ENCODE data around the gene EFHC1.

The EFHC1 gene

GRCh38 chr6:52496631-52497030 is 76.5 kb downstream of the EFHC1 start:
- no peak overlapping the region for H3K9ac ChIP-seq (ENCODE audit: low read length)
- peaks cover 16% of the 10 kb centered on the region for H3K36me3 ChIP-seq (ENCODE audit: control insufficient read depth, insufficient read depth, low read length, severe bottlenecking)
- H3K9me3 ChIP-seq (ENCODE audit: control insufficient read depth, low read length): no peaks in the 10 kb centered on the region
- H3K4me1 ChIP-seq (ENCODE audit: control insufficient read depth, insufficient read depth, low read length): peaks cover 37% of the 10 kb centered on the region
- H3K27me3 ChIP-seq (replicated peaks; ENCODE audit: control insufficient read depth, insufficient read depth, low read length): no peaks in the 10 kb centered on the region
- DNase-seq (ENCODE audit: low read depth): no peak
- H3K4me3 ChIP-seq (ENCODE audit: low read length): no peak overlapping the region

GRCh38 chr6:52497652-52498408 is 77.7 kb downstream of the EFHC1 start:
- DNase-seq (ENCODE audit: low read depth): no peak
- Histone ChIP-seq H3K9ac (ENCODE audit: low read length) (no peak overlapping the region), H3K9me3 (ENCODE audit: control insufficient read depth, low read length) (no peaks in the 10 kb centered on the region), H3K4me1 (ENCODE audit: control insufficient read depth, insufficient read depth, low read length) (peaks cover 29% of the 10 kb centered on the region), H3K36me3 (ENCODE audit: control insufficient read depth, insufficient read depth, low read length, severe bottlenecking) (peaks cover 28% of the 10 kb centered on the region), H3K27me3 (replicated peaks; ENCODE audit: control insufficient read depth, insufficient read depth, low read length) (no peaks in the 10 kb centered on the region), H3K4me3 (ENCODE audit: low read length) (no peak overlapping the region)

- Histone ChIP-seq H3K27me3 (replicated peaks; ENCODE audit: control insufficient read depth, insufficient read depth, low read length) (no peaks in the 10 kb centered on the region), H3K9me3 (ENCODE audit: control insufficient read depth, low read length) (no peaks in the 10 kb centered on the region), H3K9ac (ENCODE audit: low read length) (peak overlapping the region; percentile 4), H3K4me3 (ENCODE audit: low read length) (no peak overlapping the region), H3K4me1 (ENCODE audit: control insufficient read depth, insufficient read depth, low read length) (peaks cover 32% of the 10 kb centered on the region), H3K36me3 (ENCODE audit: control insufficient read depth, insufficient read depth, low read length, severe bottlenecking) (peaks cover 33% of the 10 kb centered on the region)
- no peak for DNase-seq (ENCODE audit: low read depth)
These were observed 78.4 kb downstream of the EFHC1 start for GRCh38 chr6:52498538-52499017.

GRCh38 chr6:52499026-52499425 is 78.9 kb downstream of the EFHC1 start:
- H3K9me3 ChIP-seq (ENCODE audit: control insufficient read depth, low read length): no peaks in the 10 kb centered on the region
- H3K36me3 ChIP-seq (ENCODE audit: control insufficient read depth, insufficient read depth, low read length, severe bottlenecking): peaks cover 33% of the 10 kb centered on the region
- no peaks in the 10 kb centered on the region for H3K27me3 ChIP-seq (replicated peaks; ENCODE audit: control insufficient read depth, insufficient read depth, low read length)
- DNase-seq (ENCODE audit: low read depth): no peak
- H3K4me3 ChIP-seq (ENCODE audit: low read length): no peak overlapping the region
- peak overlapping the region; percentile 35 for H3K9ac ChIP-seq (ENCODE audit: low read length)
- H3K4me1 ChIP-seq (ENCODE audit: control insufficient read depth, insufficient read depth, low read length): peaks cover 33% of the 10 kb centered on the region

GRCh38 chr6:52499681-52500236 is 79.6 kb downstream of the EFHC1 start:
- Histone ChIP-seq H3K4me1 (ENCODE audit: control insufficient read depth, insufficient read depth, low read length) (peaks cover 40% of the 10 kb centered on the region), H3K4me3 (ENCODE audit: low read length) (no peak overlapping the region), H3K9me3 (ENCODE audit: control insufficient read depth, low read length) (no peaks in the 10 kb centered on the region), H3K27me3 (replicated peaks; ENCODE audit: control insufficient read depth, insufficient read depth, low read length) (no peaks in the 10 kb centered on the region), H3K36me3 (ENCODE audit: control insufficient read depth, insufficient read depth, low read length, severe bottlenecking) (peaks cover 36% of the 10 kb centered on the region), H3K9ac (ENCODE audit: low read length) (peak overlapping the region; percentile 35)
- no peak for DNase-seq (ENCODE audit: low read depth)

- DNase-seq (ENCODE audit: low read depth): no peak
- peak overlapping the region; percentile 21 for H3K9ac ChIP-seq (ENCODE audit: low read length)
These were observed 80.3 kb downstream of the EFHC1 start for GRCh38 chr6:52500238-52501129.

GRCh38 chr6:52502306-52503029 is 82.3 kb downstream of the EFHC1 start:
- Histone ChIP-seq H3K4me1 (ENCODE audit: control insufficient read depth, insufficient read depth, low read length) (peaks cover 46% of the 10 kb centered on the region), H3K9ac (ENCODE audit: low read length) (no peak overlapping the region), H3K9me3 (ENCODE audit: control insufficient read depth, low read length) (no peaks in the 10 kb centered on the region), H3K4me3 (ENCODE audit: low read length) (no peak overlapping the region), H3K27me3 (replicated peaks; ENCODE audit: control insufficient read depth, insufficient read depth, low read length) (no peaks in the 10 kb centered on the region), H3K36me3 (ENCODE audit: control insufficient read depth, insufficient read depth, low read length, severe bottlenecking) (peaks cover 60% of the 10 kb centered on the region)
- no peak for DNase-seq (ENCODE audit: low read depth)

More at GRCh38 chr6:52500238-52501129, 80.3 kb downstream of the EFHC1 start:
- Histone ChIP-seq H3K36me3 (ENCODE audit: control insufficient read depth, insufficient read depth, low read length, severe bottlenecking) (peaks cover 40% of the 10 kb centered on the region), H3K9me3 (ENCODE audit: control insufficient read depth, low read length) (no peaks in the 10 kb centered on the region), H3K4me3 (ENCODE audit: low read length) (no peak overlapping the region), H3K27me3 (replicated peaks; ENCODE audit: control insufficient read depth, insufficient read depth, low read length) (no peaks in the 10 kb centered on the region), H3K4me1 (ENCODE audit: control insufficient read depth, insufficient read depth, low read length) (peaks cover 44% of the 10 kb centered on the region)

- H3K36me3 ChIP-seq (ENCODE audit: control insufficient read depth, insufficient read depth, low read length, severe bottlenecking): peaks cover 67% of the 10 kb centered on the region
- no peak for DNase-seq (ENCODE audit: low read depth)
- H3K9me3 ChIP-seq (ENCODE audit: control insufficient read depth, low read length): no peaks in the 10 kb centered on the region
- no peaks in the 10 kb centered on the region for H3K27me3 ChIP-seq (replicated peaks; ENCODE audit: control insufficient read depth, insufficient read depth, low read length)
- peaks cover 55% of the 10 kb centered on the region for H3K4me1 ChIP-seq (ENCODE audit: control insufficient read depth, insufficient read depth, low read length)
- peak overlapping the region; percentile 61 for H3K9ac ChIP-seq (ENCODE audit: low read length)
- no peak overlapping the region for H3K4me3 ChIP-seq (ENCODE audit: low read length)
These were observed 83.2 kb downstream of the EFHC1 start for GRCh38 chr6:52503323-52503747.

- DNase-seq (ENCODE audit: low read depth): peak; percentile 39
- Histone ChIP-seq H3K36me3 (ENCODE audit: control insufficient read depth, insufficient read depth, low read length, severe bottlenecking) (peaks cover 75% of the 10 kb centered on the region), H3K4me1 (ENCODE audit: control insufficient read depth, insufficient read depth, low read length) (peaks cover 51% of the 10 kb centered on the region)
These were observed 84.0 kb downstream of the EFHC1 start for GRCh38 chr6:52503851-52504781.

GRCh38 chr6:52504782-52505136 is 84.6 kb downstream of the EFHC1 start:
- peak overlapping the region; percentile 40 for H3K9ac ChIP-seq (ENCODE audit: low read length)
- no peak overlapping the region for H3K4me3 ChIP-seq (ENCODE audit: low read length)
- H3K4me1 ChIP-seq (ENCODE audit: control insufficient read depth, insufficient read depth, low read length): peaks cover 52% of the 10 kb centered on the region
- no peaks in the 10 kb centered on the region for H3K9me3 ChIP-seq (ENCODE audit: control insufficient read depth, low read length)
- H3K36me3 ChIP-seq (ENCODE audit: control insufficient read depth, insufficient read depth, low read length, severe bottlenecking): peaks cover 81% of the 10 kb centered on the region
- H3K27me3 ChIP-seq (replicated peaks; ENCODE audit: control insufficient read depth, insufficient read depth, low read length): no peaks in the 10 kb centered on the region
- DNase-seq (ENCODE audit: low read depth): no peak

More at GRCh38 chr6:52503851-52504781, 84.0 kb downstream of the EFHC1 start:
- Histone ChIP-seq H3K27me3 (replicated peaks; ENCODE audit: control insufficient read depth, insufficient read depth, low read length) (no peaks in the 10 kb centered on the region), H3K9me3 (ENCODE audit: control insufficient read depth, low read length) (no peaks in the 10 kb centered on the region), H3K9ac (ENCODE audit: low read length) (peak overlapping the region; percentile 61), H3K4me3 (ENCODE audit: low read length) (no peak overlapping the region)
